ENCODE results near the gene MISP.

DNA sequence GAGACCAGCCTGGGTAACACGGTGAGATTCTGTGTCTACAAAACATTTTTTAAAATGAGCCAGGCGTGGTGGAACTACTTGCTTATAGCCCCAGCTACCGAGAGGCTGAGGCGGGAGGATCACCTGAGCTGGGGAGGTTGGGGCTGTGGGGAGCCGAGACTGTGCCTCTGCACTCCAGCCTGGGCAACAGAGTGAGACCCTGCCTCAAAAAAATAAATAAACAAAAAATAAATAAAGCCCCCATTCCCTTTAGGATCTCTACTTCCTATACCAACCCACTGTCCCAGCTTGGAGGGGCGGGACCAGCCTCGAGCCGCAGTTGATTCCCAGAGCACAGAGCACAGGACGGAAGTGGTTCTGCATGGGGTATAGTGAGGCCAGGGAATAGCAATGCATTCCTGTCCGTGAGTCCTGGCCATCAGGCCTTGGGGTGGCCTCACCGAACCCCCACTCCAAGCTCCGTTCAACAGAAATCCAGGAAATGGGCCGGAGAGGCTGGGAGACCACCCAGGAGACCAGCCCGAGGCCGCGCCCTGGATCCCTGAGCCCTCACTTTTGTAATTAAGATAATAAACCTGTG lies 41.5 kb downstream of the MISP start:
- TF ChIP-seq, protein P1, sequence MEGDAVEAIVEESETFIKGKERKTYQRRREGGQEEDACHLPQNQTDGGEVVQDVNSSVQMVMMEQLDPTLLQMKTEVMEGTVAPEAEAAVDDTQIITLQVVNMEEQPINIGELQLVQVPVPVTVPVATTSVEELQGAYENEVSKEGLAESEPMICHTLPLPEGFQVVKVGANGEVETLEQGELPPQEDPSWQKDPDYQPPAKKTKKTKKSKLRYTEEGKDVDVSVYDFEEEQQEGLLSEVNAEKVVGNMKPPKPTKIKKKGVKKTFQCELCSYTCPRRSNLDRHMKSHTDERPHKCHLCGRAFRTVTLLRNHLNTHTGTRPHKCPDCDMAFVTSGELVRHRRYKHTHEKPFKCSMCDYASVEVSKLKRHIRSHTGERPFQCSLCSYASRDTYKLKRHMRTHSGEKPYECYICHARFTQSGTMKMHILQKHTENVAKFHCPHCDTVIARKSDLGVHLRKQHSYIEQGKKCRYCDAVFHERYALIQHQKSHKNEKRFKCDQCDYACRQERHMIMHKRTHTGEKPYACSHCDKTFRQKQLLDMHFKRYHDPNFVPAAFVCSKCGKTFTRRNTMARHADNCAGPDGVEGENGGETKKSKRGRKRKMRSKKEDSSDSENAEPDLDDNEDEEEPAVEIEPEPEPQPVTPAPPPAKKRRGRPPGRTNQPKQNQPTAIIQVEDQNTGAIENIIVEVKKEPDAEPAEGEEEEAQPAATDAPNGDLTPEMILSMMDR (IDR thresholded peaks at IDR 0.05) = no peak
- no peak for TF ChIP-seq POLR2A (IDR thresholded peaks at IDR 0.05)
- no peak for TF ChIP-seq POLR2AphosphoS5 (IDR thresholded peaks at IDR 0.05; ENCODE audit: insufficient read depth in 1 of 2, low read depth in 1 of 2)

Data from vagina (tissue), 2 donors.